ENCODE measurements around the gene JPH2.
"Not testable (repeated sequence)": the region's sequence is repeated elsewhere in the genome, so short reads cannot be mapped to it uniquely, and the experiment has no call there.

JPH2 gene

DNA sequence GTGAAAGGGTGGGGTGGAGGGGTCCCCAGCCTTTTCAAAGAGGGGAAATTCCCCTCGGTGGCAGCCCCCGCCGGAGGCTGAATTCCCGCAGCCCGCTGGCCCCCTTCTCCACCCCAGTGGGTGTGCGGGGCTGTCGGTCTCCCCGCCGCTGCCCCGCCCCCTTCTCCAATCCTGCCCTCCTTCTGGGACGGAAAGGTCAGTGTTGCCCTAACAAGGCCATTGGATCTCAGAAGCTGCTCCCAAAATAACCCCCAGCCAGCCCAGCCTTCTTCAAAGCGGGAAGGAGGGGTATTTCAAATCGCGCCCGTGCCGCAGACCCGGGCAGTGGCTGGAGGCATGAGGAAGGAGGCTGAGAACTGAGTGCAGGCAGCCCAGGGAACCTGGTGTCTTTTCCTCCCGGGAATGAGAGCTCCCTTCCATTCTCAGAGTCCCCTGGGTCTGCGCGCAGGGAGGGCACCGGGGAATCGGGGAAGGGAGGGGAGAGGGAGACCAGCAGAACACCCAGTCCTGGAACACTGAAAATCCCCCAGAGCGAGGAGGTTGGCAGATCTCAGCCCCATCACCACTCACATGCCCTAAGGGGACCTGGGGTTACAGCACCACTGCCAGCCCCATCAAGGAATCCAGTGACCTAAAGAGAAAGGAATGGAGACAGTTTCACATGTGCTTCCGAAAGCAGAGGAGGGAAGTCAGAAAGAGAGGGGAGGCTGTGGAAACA lies at the start of gene JPH2:
TSS of gene JPH2 (minus strand) at position 135 of the 718 bp plus-strand sequence. CDS start 483 bp downstream, outside the sequence.
- no peak for DNase-seq

DNA sequence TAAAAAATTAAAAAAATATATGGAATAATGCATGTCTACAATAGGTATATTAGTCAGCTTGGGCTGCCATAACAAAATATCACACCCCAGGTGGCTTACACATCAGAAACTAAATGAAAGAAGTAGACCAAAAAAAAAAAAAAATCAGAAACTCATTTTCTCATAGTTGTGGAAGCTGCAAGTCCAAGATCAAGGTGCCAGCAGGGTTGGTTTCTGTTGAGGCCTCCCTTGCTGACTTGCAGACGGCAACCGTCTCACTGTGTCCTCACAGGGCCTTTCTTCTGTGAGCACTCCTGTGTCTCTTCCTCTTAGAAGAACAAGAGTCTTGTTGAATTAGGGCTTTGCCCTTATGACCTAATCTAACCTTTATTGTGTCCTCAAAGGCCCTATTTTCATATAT lies 48.7 kb upstream of the JPH2 start:
- peak; percentile 50 for DNase-seq

DNA sequence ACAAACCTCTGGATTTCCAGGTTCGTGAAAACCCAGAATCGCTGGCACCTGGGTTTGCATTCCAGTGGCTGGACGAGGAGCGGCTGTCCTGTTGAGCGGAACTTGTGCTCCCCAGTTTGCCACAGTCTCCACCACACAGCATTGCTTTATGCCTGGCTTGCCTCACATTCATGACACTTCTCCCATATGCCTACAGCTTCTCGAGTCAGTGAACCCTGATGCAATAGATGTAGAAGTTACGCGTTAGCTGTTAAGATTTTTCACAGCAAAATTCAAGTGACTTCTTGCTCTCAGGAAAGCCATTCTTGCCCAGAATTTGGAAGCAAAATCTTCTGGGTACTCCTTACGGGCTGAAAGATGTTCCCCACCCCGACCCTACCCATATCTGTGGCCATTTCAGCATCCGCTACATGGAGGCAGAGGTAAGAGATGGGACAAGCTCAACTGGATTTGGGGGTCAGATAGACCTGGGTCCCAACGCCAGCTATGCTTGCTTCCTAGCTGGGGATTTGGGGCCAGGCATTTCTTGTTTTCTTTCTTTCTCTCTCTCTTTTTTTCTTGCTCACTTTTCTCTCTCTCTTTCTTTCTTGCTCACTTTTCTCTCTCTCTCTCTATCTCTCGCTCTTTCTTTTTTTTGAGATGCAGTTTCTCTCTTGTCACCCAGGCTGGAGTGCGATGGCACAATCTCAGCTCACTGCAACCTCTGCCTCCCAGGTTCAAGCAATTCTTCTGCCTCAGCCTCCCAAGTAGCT lies 47.8 kb upstream of the JPH2 start:
- DNase-seq, result no peak

DNA sequence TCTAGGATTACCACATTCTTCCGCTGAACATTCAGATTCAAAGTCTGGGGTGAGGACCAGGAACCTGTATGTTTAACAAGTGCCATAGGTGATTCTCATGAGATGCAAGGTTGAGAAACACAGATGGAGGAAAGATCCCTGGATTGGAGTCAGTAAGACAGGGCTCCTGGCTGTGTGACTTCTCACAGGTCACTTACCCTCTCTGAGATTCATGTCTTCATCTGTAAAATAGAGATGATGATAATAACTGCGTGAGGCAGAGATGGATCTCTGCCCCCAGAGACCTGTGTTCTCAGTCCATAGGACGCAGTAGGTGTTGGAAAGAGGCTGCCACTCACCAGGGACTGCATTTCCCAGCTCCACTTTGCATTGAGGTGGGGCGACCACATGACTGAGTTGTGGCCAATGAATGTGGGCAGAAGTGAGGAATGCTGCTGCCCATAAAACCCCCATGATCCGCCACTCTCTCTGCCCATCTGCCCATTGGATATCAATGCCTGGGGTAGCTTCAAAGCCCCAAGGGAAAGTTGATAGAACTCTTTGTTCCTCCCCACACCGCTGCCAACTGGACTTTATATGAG lies 46.5 kb upstream of the JPH2 start:
- no peak for DNase-seq

DNA sequence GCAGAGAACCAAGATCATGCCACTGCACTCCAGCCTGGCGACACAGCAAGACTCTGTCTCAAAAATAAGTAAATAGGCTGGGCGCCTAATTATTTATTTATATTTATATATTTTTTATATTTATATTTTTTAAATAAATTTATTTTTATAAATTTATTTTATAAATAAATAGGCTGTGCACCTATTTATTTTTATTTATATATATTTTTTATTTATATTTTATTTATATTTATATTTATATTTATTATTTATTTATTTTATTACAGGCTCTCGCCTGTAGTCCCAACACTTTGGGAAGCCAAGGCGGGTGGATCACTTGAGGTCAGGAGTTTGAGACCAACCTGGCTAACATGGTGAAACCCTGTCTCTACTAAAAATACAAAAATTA lies 45.5 kb upstream of the JPH2 start:
- DNase-seq, result not testable (repeated sequence)

DNA sequence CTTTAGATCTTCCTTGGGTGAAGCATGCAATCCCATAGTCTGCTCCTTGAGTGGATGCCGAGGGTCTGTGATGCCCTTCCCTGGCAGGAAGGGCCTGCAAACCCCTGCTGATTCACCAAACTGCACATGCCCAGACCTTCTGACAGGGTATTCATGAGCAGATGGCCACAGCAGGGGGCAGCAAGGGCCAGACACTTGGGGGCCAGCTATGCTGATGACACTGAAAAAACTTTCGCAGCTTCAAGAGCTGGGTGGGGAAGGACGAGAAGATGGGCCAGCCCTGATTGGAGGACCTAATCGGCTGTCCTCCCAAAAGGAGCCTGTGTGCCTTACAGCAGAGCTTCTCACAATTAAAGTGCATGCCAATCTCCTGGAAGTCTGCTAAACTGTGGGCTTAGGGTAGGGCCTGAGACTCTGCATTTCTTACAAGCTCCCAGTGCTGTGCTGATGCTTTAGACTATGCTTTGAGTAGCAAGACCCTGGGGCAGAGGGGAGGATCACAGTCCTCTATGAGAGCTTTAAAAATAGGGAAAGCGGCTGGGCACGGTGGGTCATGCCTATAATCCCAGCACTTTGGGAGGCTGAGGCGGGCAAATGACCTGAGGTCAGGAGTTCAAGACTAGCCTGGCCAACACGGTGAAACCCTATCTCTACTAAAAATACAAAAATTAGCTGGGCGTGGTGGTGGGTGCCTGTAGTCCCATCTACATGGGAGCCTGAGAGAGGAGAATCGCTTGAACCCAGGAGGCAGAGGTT lies 44.9 kb upstream of the JPH2 start:
- DNase-seq, result peak; percentile 86

DNA sequence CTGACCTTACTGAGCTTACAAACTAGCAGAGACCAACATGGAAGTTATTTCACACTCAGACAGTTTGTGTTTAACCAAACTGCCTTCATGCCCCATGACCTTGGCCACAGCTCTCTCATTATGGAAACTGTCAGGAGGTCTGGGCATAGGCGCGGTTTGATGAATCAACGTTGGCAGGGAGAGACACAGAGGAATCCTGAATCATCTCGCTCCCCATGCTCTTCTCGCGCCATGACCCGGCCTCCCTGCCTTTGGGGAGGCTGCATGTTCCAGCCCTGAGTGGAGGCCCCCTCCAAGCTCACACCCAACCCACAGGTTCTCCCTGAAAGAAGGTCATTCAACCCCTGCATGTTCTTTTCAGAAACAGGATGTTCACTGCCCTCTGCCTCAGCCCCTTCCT lies 44.2 kb upstream of the JPH2 start:
- peak; percentile 51 for DNase-seq

DNA sequence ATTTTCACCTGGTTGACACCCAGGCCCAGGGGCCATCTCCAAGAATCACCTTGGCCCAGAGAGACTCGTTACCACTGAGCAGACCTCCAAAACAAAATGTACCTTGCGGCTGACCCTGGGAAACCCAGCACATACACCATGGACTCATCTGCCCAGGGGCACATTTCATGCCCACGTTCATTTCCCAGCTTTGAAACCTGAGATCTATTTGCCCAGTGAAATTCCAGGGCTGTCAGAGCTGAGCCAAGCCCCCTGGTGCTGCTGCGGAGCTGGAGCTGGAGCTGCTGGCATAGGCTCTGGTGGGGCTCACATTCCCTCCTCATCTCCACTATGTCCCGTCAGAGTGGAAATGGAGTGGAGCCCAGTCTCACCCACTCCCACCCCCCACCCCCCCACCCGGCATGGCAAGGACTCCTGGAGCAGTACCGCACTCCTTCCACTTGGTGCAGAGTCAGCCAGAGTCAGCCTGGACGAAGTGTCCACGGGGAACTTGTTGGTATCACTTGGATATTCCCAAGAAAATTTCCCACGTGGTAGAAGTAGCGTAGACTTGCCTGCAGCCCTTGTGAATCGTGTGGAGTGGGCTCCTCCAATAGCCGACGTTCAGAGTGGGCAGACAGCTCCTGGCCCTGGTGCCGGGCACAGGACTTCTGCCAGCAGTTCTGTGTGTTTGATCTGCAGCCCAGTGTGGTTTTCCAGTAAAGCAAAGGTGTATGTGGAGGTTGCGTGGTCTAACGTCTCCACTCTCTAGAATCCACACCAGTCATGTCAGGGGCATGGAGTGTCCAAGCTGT lies 41.7 kb upstream of the JPH2 start:
- no peak for DNase-seq

DNA sequence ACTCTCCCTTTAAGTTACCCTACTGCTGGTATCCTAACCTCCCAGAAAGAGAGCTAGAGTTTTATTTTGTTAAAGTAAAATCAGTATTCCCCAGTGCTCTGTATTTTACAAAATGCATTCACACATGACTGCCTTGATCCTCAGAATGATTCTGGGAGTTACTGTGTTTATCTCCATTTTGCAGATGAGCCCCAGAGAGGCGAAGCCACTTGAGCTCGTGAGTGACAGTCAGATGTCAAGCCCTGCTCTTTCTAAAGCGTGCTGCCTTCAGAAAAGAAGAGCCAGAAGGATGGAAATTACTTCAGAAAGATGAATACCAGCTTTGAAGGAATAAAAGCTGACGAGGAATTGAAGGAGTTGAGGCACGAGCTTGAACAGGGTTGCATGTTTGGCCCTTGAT lies 37.6 kb upstream of the JPH2 start:
- no peak for DNase-seq

DNA sequence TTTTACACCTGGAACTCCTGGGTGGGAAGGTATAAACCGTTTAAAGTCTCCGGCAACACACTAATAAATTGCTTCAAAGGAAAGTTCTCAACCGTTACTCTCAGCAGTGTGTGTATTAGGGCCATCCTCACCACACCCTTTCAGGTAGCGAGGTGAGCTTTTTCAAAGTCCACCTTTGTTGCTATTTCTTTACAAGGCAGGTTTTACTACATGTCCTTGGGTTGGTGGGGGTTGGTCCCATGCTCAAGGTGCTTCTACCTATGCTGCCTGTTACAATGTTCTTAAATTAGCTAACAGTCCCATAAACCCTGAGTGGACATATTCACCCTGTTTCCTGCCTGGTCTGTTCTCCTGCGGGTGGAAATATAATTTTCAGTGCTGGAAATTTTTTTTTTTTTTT lies 36.7 kb upstream of the JPH2 start:
- DNase-seq, result no peak

DNA sequence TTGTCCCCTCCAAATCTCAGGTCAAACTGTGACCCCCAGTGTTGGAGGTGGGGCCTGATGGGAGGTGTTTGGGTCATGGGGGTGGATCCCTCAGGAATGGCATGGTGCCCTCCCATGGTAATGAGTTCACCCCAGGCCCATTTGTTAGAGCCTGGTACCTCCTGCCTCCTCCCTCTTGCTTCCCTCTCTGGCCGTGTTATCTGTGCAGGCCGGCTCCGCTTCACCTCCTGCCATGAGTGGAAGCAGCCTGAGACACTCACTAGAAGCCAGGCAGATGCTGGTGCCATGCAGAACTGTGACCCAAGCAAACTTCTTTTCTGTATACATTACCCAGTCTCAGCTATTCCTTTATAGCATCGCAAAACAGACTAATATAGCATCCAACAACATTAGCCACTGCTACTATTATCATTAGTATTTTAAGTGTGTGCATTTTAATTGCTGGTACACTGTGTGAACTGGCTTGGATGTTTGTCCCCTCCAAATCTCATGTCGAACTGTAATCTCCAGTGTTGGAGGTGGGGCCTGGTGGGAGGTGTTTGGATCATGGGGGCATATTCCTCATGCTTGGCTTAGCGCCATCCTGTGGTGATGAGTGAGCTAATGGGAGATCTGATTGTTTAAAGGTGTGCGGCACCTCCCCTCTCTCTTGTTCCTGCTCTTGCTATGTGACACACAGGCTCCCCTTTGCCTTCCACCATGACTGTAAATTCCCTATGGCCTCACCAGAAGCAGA lies 35.8 kb upstream of the JPH2 start:
- no peak for DNase-seq

DNA sequence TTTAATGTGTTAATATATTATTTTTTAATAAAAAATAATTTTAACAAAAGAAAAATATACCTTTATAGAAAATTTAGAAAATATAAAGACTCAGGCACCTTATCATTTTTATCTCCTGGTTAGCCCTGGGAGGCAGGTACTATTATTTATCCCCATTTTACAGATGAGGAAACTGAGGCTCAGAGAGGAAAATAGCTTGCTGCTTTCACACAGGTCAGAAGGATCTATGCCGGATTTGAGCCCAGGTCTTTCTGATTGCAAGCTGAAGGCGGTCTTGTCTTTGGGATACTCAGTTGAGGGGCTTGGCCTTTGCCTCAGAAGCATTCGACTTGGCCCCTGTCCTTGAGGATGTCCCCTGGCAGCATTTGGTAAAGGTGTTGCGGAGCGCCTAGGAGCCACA lies 35.0 kb upstream of the JPH2 start:
- DNase-seq, result no peak

DNA sequence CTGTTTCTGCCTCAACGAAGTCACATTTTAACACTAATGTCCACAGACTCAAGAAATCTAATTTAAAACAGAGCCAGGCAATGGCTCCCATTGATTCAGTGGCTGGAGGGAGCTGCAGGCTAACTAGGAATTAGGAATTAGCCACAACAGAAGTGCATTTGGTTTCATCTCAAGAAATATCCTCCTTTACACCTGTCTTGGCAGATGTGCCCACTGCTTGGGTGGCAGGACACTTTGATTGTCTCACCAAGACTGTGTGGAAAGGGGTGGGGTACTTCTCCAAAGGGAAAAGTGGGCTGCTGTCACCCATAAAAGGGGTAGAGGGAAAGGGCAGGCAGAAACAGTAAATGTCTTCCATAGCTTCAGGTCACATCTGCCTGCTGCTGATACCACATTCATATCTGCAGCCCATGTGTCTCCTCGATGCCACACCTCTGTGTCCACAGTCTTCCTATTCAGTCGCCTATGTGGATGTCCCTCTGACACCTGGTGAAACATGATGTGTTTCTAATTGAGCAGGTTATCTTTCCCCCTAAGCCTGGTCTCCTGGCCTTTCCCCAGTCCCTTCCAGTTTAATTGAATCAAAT lies 34.5 kb upstream of the JPH2 start:
- DNase-seq, result peak; percentile 22

DNA sequence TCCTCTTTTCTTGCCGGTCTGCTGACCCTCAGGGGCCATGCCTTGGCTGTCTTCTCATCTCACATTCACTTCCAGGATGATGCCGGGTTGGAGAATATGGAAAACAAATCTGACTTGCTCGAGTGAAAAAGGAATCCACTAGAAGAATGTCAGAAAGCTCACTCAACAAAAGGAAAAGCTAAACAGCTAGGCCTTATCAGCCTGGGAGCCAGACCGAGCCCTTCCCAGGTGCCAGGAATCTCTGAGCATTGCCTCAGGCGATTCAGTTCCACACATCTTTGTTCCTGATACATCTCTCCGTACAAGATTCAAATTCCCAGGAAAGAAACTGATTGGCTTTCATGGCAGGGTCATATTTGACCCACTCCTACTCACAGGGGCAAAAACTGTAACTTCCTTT lies 32.8 kb upstream of the JPH2 start:
- no peak for DNase-seq

DNA sequence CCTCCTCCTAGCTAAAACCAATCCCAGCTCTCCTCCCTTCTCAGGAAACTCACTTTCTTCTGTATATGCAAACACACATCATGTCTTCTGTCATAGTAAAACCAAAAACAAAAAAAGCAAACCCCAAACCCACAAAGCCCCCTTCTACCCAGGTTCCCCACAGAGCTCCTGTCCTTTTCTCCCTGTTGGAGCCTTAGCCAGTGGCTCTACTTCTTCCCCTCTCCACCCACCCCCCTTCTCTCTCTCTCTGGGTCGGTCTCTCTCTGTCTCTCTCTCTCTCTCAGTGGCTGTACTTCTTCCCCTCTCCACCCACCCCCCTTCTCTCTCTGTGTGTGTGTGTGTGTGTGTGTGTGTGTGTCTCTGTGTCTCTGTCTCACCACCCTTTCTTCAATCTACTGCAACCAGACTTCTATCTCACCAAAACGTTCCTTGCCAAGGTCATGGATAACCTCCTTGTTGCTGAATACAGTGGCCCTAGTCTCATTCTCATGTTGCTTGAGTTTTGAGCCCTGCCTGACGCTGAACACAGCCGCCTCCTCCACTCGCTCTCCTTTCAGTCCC lies 32.3 kb upstream of the JPH2 start:
- no peak for DNase-seq

DNA sequence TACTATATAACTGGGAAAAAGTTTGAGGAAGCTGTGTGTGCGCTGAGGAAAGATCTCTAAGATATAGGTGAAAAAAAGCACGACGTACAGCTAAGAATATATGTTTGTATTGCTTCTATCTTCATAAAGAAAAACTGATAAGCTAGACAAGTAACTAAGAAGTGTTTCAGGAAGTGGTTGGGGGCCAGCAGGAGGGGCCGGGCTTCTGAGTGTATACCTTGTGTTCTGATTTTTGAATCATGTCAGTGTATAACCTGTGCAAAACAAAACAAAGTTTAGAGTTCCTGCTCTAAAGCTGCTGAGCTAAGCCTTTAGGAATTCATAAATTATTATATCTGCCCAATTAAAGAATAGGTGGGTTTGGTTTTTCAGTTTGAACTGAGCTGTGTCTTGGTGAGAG lies 31.5 kb upstream of the JPH2 start:
- no peak for DNase-seq

DNA sequence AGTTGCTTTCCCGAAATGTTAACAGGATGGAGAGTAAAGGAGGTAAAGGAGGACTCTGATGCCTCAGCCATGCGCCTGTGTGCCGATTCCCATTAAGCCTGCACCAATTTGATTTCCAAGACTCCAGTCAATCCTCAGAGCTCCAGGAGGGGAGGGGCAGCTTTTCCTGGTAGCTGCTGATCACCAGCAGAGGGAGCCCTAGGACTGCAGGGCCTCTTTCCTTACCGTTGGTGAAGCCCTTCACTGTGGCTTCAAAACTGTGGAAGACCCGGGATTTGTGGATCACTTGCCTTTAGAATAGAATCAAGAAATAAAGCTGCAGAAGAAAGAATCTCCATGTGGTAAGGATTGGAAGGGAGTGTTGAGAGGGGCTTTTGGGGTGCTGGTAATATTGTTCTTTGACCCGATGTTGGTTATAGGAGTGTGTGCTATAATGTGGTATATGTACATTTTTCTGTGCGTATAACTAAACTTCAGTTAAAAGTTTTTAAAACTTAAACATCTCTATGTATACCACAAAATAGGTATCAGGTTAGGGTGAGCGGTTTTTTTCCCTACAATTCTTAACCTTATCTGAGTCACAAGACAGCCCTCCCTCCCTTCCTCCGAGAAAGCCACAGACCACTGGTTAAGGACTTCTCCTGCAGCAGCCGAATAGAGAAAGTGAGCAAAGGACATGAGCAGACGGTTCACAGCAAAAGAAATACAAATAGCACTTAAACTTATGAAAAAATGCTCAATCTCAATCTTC lies 30.5 kb upstream of the JPH2 start:
- peak; percentile 87 for DNase-seq

DNA sequence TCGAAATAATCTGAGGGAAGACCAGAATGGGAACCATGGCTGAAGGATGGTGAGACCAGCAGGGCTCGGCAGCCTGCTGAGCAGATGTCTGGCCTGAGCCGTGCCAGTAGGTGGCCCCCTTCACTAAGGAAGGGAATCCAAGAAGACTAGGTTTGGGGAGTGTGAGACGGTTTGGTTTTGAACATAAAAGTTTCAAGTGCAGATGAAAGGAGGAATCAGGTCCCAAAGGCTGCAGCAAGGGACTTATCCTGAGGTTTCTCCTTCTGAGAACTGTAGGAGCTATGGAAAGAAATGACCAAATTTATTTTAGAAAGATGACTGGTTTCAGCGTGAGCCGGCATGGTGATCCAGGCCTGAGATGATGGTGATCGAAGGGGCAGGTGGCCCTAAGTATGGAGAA lies 28.1 kb upstream of the JPH2 start:
- DNase-seq, result peak; percentile 80

DNA sequence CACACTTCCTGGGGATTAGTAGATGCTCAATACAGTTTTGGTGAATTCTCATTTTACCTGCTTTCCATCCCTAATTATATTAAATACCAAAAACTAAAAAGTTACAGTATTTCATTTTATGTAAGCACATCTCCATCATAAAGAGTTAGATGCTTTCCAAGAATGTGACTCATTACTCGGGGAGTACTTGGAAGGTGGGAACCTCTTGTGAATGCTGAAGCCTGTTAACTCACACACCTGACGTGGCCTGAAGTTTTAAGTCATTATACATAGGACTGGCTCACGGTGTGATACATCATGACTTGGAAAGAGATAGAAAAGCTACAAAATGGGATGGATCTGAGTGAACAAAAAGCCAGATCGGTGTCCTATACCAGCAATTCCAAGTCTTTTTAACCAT lies 25.8 kb upstream of the JPH2 start:
- DNase-seq, result no peak
